Trophoblast cell (in vitro differentiated cells and primary cell): ENCODE results near the gene ZNF579.

Source experiments
- DNase-seq, 2 donors: peaks; one replicate each; pipeline ENCODE4 v3.0.0-alpha.2; 2016
- H2AFZ ChIP-seq: 2 replicates; pipeline ENCODE4 v1.6.1; 2013; ENCODE audit warnings: low read length, moderate library complexity, mild to moderate bottlenecking; ENCODE audit not compliant: insufficient read depth, poor library complexity
- H2AK5ac ChIP-seq: 2 replicates; pipeline ENCODE4 v1.6.1; 2013; ENCODE audit warnings: mild to moderate bottlenecking, low read length
- H2BK120ac ChIP-seq: 2 replicates; pipeline ENCODE4 v1.6.1; 2013; ENCODE audit warnings: low read length, mild to moderate bottlenecking, moderate library complexity; ENCODE audit not compliant: insufficient read depth, poor library complexity
- H2BK12ac ChIP-seq: 2 replicates; pipeline ENCODE4 v1.6.1; 2013; ENCODE audit warnings: mild to moderate bottlenecking, low read length, moderate library complexity
- H2BK5ac ChIP-seq: 2 replicates; pipeline ENCODE4 v1.6.1; 2013; ENCODE audit warnings: low read length, low read depth, moderate library complexity, mild to moderate bottlenecking; ENCODE audit not compliant: poor library complexity
- H3K14ac ChIP-seq: 2 replicates; pipeline ENCODE4 v1.6.1; 2013; ENCODE audit warnings: mild to moderate bottlenecking, low read length
- H3K18ac ChIP-seq: 2 replicates; pipeline ENCODE4 v1.6.1; 2013; ENCODE audit warnings: mild to moderate bottlenecking, low read length
- H3K23ac ChIP-seq: 2 replicates; pipeline ENCODE4 v1.6.1; 2013; ENCODE audit warnings: low read length
- H3K27ac ChIP-seq: 2 replicates; pipeline ENCODE4 v1.5.1; 2013; ENCODE audit warnings: low read depth, mild to moderate bottlenecking, inconsistent platforms, low read length, moderate library complexity
- H3K27me3 ChIP-seq: 2 replicates; pipeline ENCODE4 v1.6.1; 2013; ENCODE audit warnings: inconsistent platforms, mild to moderate bottlenecking, low read length, moderate library complexity; ENCODE audit not compliant: insufficient read depth
- H3K36me3 ChIP-seq, 2 experiments: 1 replicate in 1 of 2; 2 replicates in 1 of 2; pipeline ENCODE4 v1.6.1; 2013; ENCODE audit warnings: low read length in 2 of 2, mild to moderate bottlenecking in 2 of 2, moderate library complexity in 1 of 2; ENCODE audit not compliant: insufficient read depth in 2 of 2, control insufficient read depth in 1 of 2
- H3K4ac ChIP-seq: 2 replicates; pipeline ENCODE4 v1.6.1; 2013; ENCODE audit warnings: low read depth, mild to moderate bottlenecking, low read length, moderate library complexity
- H3K4me1 ChIP-seq, 2 experiments: 1 replicate in 1 of 2; 2 replicates in 1 of 2; pipeline ENCODE4 v1.6.1; 2013; ENCODE audit warnings: low read length in 2 of 2, mild to moderate bottlenecking in 2 of 2, moderate library complexity in 1 of 2; ENCODE audit not compliant: insufficient read depth in 2 of 2, control insufficient read depth in 1 of 2
- H3K4me2 ChIP-seq: 2 replicates; pipeline ENCODE4 v1.6.1; 2013; ENCODE audit warnings: inconsistent platforms, mild to moderate bottlenecking, low read length, moderate library complexity
- H3K4me3 ChIP-seq: 2 replicates; pipeline ENCODE4 v1.5.1; 2013; ENCODE audit warnings: mild to moderate bottlenecking, low read depth, low read length, inconsistent platforms
- H3K79me1 ChIP-seq: one replicate; pipeline ENCODE4 v1.6.1; 2013; ENCODE audit warnings: low read length
- H3K79me2 ChIP-seq: 2 replicates; pipeline ENCODE4 v1.6.1; 2013; ENCODE audit warnings: low read length, mild to moderate bottlenecking; ENCODE audit not compliant: control insufficient read depth, insufficient read depth, poor library complexity
- H3K9ac ChIP-seq: 2 replicates; pipeline ENCODE4 v1.6.1; 2013; ENCODE audit warnings: mild to moderate bottlenecking, low read length
- H3K9me3 ChIP-seq: 2 replicates; pipeline ENCODE4 v1.6.1; 2013; ENCODE audit warnings: low read depth, mild to moderate bottlenecking, control low read depth, inconsistent platforms, low read length; ENCODE audit not compliant: insufficient read depth
- H4K12ac ChIP-seq: 2 replicates; pipeline ENCODE4 v1.6.1; 2013; ENCODE audit warnings: low read depth, mild to moderate bottlenecking, low read length, moderate library complexity
- H4K8ac ChIP-seq: 2 replicates; pipeline ENCODE4 v1.6.1; 2013; ENCODE audit warnings: low read depth, mild to moderate bottlenecking, low read length, moderate library complexity
- H4K91ac ChIP-seq: one replicate; pipeline ENCODE4 v1.6.1; 2013; ENCODE audit warnings: low read depth, mild to moderate bottlenecking, low read length, moderate library complexity
- WGBS: extraction: QIAGEN DNeasy Blood & Tissue Kit; methylation state at CpG from one replicate; pipeline ENCODE4 v1.1.7; 2013; ENCODE audit warnings: missing lambda C conversion rate; ENCODE audit not compliant: insufficient read length, insufficient coverage; ENCODE audit errors: extremely low coverage; 5-methylcytosine and 5-hydroxymethylcytosine counted together

Gene ZNF579

DNA sequence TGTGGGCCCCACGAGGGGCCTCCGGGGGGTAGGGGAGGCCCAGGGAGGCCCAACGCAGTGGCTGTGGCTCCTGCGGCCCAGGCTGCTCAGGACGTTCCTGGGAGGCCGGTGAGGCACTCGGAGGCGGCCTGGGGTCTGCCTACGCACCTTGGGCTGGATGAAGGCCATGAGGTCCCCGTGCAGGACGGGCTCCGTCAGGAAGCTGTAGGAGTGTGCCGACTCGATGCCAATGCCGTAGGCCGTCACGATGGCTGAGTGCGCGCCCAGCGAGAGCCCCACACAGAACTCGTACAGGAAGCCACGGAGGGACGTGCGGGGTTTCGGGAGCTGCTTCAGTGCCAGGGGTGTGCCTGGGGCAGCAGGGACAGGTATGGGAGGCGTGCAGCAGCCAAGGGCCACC, 49.7 kb downstream of the ZNF579 start:
- Histone ChIP-seq H4K12ac (no peak overlapping the region), H2BK120ac (no peak overlapping the region), H3K36me3 (no peaks in the 10 kb centered on the region), H3K4ac (no peak overlapping the region), H3K27ac (no peak overlapping the region), H3K4me1 (no peaks in the 10 kb centered on the region), H3K18ac (no peak overlapping the region), H3K9me3 (peaks cover 11% of the 10 kb centered on the region), H3K4me3 (no peak overlapping the region), H4K8ac (no peak overlapping the region), H2BK12ac (no peak overlapping the region), H3K79me1 (no peaks in the 10 kb centered on the region), H2BK5ac (no peak overlapping the region), H2AK5ac (no peak overlapping the region), H3K9ac (no peak overlapping the region), H3K4me2 (no peak overlapping the region), H3K14ac (no peak overlapping the region), H3K79me2 (no peaks in the 10 kb centered on the region), H3K23ac (no peak overlapping the region), H4K91ac (no peak overlapping the region), H3K27me3 (no peaks in the 10 kb centered on the region), H2AFZ (no peak overlapping the region)
- no CpG with 5 or more reads among the region's 26 CpGs for WGBS
- no peak for DNase-seq

DNA sequence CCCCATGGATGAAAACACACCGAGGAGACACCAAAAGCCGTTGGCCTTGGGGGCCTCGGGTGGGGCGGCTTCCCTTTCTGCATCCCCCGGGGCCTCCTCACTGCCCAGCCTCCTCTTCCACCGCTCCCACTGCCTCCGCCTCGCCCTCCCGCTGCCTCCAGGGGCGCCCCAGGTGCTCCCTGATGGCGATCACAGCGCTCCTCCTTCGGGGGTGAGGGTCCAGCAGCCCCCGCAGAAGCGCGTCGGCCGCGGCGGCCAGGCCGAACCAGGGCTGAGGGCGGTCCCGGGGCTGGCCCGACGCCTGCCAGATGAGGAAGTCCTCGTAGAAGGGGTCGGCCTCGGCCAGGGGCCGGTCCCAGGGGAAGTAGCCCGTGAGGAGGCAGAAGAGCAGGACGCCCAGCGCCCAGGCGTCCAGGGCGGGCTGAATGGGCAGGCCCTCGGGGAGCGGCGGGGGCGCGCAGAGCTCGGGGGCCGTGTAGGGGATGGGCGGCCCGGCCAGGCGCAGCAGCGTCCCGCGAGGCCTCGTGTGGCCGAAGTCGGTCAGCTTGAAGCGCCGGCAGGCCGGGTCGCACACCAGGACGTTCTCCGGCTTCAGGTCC, 50.9 kb downstream of the ZNF579 start:
- H2BK120ac ChIP-seq, result no peak overlapping the region
- no peak overlapping the region for H3K14ac ChIP-seq
- H2AK5ac ChIP-seq, result no peak overlapping the region
- H2BK12ac ChIP-seq, result no peak overlapping the region
- DNase-seq, result no peak
- no peak overlapping the region for H4K12ac ChIP-seq
- no peak overlapping the region for H3K4me3 ChIP-seq
- H3K23ac ChIP-seq, result no peak overlapping the region
- no CpG with 5 or more reads among the region's 56 CpGs for WGBS
- H3K79me2 ChIP-seq, result no peaks in the 10 kb centered on the region
- no peaks in the 10 kb centered on the region for H3K79me1 ChIP-seq
- no peak overlapping the region for H3K27ac ChIP-seq
- H3K9me3 ChIP-seq, result peaks cover 11% of the 10 kb centered on the region
- H2BK5ac ChIP-seq, result no peak overlapping the region
- no peak overlapping the region for H3K4me2 ChIP-seq
- no peaks in the 10 kb centered on the region for H3K4me1 ChIP-seq
- no peak overlapping the region for H3K4ac ChIP-seq
- no peaks in the 10 kb centered on the region for H3K27me3 ChIP-seq
- H4K91ac ChIP-seq, result no peak overlapping the region
- no peaks in the 10 kb centered on the region for H3K36me3 ChIP-seq
- no peak overlapping the region for H4K8ac ChIP-seq
- no peak overlapping the region for H2AFZ ChIP-seq
- no peak overlapping the region for H3K18ac ChIP-seq
- no peak overlapping the region for H3K9ac ChIP-seq

DNA sequence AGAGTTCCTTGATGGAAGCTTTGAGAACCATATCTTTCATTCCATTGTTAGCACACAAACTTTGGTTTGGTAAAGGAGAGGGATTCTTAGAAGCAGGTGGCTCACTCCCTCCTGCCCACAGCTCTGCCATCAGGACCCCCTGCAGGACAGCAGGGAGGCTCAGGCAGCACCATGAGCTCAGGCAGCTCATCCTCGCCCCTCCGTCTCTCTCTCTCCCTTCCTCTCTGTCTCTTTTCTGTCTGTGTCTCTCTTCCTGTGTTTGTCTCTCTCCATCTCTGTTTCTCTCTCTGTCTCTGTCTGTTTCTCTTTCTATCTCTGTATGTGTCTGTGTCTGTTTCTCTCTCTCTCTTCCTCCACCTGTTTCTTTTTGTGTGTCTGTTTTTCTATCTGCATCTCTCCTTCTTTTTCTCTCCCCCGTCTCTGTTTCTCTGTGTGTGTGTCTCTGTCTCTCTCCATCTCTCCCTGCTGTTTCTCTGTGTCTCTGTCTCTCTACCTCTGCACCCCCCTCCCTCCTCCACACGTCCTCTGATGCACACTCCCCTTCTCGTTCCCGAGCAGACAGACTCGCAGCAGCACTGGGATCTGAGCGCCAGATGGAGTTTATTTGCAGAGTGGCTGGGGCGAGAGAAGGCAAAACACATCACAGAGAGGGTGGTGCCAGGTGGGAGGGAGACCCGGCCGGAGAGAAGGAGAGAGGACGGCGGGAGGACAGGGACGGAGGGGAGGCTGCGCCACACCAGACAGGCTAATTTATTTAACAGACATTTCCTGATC, 52.4 kb downstream of the ZNF579 start:
- Histone ChIP-seq H2BK5ac (no peak overlapping the region), H2AK5ac (no peak overlapping the region), H3K9ac (no peak overlapping the region), H2BK120ac (no peak overlapping the region), H3K4me2 (no peak overlapping the region), H3K9me3 (peaks cover 11% of the 10 kb centered on the region), H2AFZ (no peak overlapping the region), H3K27ac (no peak overlapping the region), H4K12ac (no peak overlapping the region), H4K91ac (no peak overlapping the region), H2BK12ac (no peak overlapping the region), H3K4me1 (no peaks in the 10 kb centered on the region), H3K18ac (no peak overlapping the region), H3K14ac (no peak overlapping the region), H3K27me3 (no peaks in the 10 kb centered on the region), H3K79me1 (no peaks in the 10 kb centered on the region), H3K4ac (no peak overlapping the region), H3K36me3 (no peaks in the 10 kb centered on the region), H3K4me3 (peak overlapping the region; percentile 1), H3K23ac (no peak overlapping the region), H4K8ac (no peak overlapping the region), H3K79me2 (no peaks in the 10 kb centered on the region)
- WGBS, result no CpG with 5 or more reads among the region's 15 CpGs
- no peak for DNase-seq

DNA sequence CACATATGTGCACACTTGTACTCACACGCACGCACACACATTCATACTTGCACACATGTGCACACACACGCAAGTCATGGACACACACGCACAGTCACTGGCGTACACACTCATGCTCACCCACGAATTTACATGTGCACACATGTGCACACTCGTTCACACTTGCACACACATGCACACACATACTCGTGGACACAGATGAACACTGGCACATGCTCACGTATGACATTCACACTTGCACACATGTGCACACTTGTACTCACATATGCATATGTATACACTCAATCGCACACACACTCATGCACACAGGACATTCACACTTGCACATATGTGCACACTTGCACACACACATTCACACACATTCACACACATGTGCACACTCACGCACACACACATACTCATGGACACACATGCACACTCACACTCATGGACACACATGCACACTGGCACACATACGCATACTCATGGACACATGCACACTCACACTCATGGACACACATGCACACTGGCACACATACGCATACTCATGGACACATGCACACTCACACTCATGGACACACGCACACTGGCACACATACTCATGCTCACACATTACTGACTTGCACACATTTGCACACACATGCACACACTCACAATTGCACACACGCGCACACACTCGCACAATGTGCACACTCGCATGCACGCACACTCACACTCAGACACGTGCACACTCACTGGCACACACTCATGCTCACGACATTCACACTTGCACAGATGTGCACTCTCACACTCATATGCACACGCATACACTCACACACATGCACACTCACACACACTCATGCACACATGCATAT, 53.2 kb downstream of the ZNF579 start:
- H2BK12ac ChIP-seq, result no peak overlapping the region
- peak overlapping the region; percentile 27 for H3K4me3 ChIP-seq
- peaks cover 11% of the 10 kb centered on the region for H3K9me3 ChIP-seq
- H2BK5ac ChIP-seq, result no peak overlapping the region
- H3K27ac ChIP-seq, result no peak overlapping the region
- H3K36me3 ChIP-seq, result no peaks in the 10 kb centered on the region
- no peak overlapping the region for H4K8ac ChIP-seq
- DNase-seq, result no peak
- no peak overlapping the region for H3K18ac ChIP-seq
- no peak overlapping the region for H2AFZ ChIP-seq
- no peak overlapping the region for H3K4me2 ChIP-seq
- no peaks in the 10 kb centered on the region for H3K79me2 ChIP-seq
- no peaks in the 10 kb centered on the region for H3K79me1 ChIP-seq
- H4K91ac ChIP-seq, result no peak overlapping the region
- no peak overlapping the region for H2AK5ac ChIP-seq
- WGBS, result no CpG with 5 or more reads among the region's 22 CpGs
- no peak overlapping the region for H2BK120ac ChIP-seq
- H3K4me1 ChIP-seq, result no peaks in the 10 kb centered on the region
- no peak overlapping the region for H3K14ac ChIP-seq
- H3K27me3 ChIP-seq, result no peaks in the 10 kb centered on the region
- no peak overlapping the region for H3K9ac ChIP-seq
- no peak overlapping the region for H4K12ac ChIP-seq
- no peak overlapping the region for H3K23ac ChIP-seq
- no peak overlapping the region for H3K4ac ChIP-seq
